HepG2 (cell line): ENCODE results near the gene ACP7. TPM values are rescaled to one million over a fixed set of nuclear protein-coding genes. Genes with fewer than 3 reads are reported as not detected.

Source experiments
- ATAC-seq: fragments of 200-7000 bp; cut with Tn5 transposase; 3 replicates; pipeline ENCODE4 v1.9.1; 2020; ENCODE audit warnings: mild to moderate bottlenecking, moderate library complexity
- BruUV-seq: library from RNA; stranded (reverse); fragments of 400-500 nt; replicated peaks from 2 replicates; lab custom pipeline; 2021; lab: Mats Ljungman, UMichigan
- CTCF ChIA-PET: fragments of 300-600 bp; formaldehyde crosslinking; extraction: SDS; loops from one replicate; lab custom pipeline; 2021; ENCODE audit warnings: low total read pairs, inconsistent platforms, low intra/inter-chr PET ratio; lab: Yijun Ruan, JAX
- POLR2A ChIA-PET: fragments of 350-600 bp; sonication (Branson Sonifier 250); formaldehyde crosslinking; loops from one replicate; lab custom pipeline; 2020; ENCODE audit warnings: antibody characterized with exemption, inconsistent platforms; lab: Yijun Ruan, JAX
- DNase-seq: peaks from one replicate; pipeline ENCODE4 v3.0.0-alpha.2; 2015; ENCODE audit warnings: low spot score
- FAIRE-seq: peaks from 3 replicates; lab custom pipeline; 2011; peaks lifted over from hg19 to GRCh38; lab: Jason Lieb, UNC
- H2AFZ ChIP-seq: one replicate; pipeline ENCODE4 v1.6.1; 2011; ENCODE audit warnings: low read length, inconsistent platforms
- H3K27ac ChIP-seq: fragments of 300-600 bp; 3 replicates; pipeline ENCODE4 v1.8.0; 2011; ENCODE audit warnings: mixed run types, mild to moderate bottlenecking, mixed read lengths, low read length, inconsistent platforms; ENCODE audit not compliant: insufficient read depth; ENCODE audit errors: extremely low read length
- H3K27me3 ChIP-seq, 2 experiments: fragments of 200-600 bp in 1 of 2; 2 replicates in 1 of 2; 3 replicates in 1 of 2; pipeline versions ENCODE4 v1.6.0 to v1.8.0; 2011; ENCODE audit warnings: low read length in 2 of 2, mild to moderate bottlenecking in 2 of 2, moderate library complexity in 2 of 2, inconsistent platforms in 1 of 2; ENCODE audit not compliant: insufficient read depth in 2 of 2, control insufficient read depth in 1 of 2
- H3K36me3 ChIP-seq, 2 experiments: fragments of 200-600 bp in 1 of 2; replicated peaks in 1 of 2; 2 replicates in 1 of 2; 3 replicates in 1 of 2; pipeline versions ENCODE4 v1.5.1 to v1.8.0; 2011; ENCODE audit warnings: low read length in 2 of 2, inconsistent platforms in 1 of 2; ENCODE audit not compliant: insufficient read depth in 2 of 2, control insufficient read depth in 1 of 2
- H3K4me1 ChIP-seq: 2 replicates; pipeline ENCODE4 v1.5.1; 2012; ENCODE audit warnings: low read length, inconsistent platforms; ENCODE audit not compliant: insufficient read depth
- H3K4me2 ChIP-seq: 2 replicates; pipeline ENCODE4 v1.6.0; 2011; ENCODE audit warnings: low read depth, low read length, inconsistent platforms
- H3K4me3 ChIP-seq, 3 experiments: fragments of 200-600 bp in 1 of 3; sonication (generic), shearing (Covaris generic) in 1 of 3; replicated peaks in 1 of 3; 2 replicates each; pipeline ENCODE4 v1.5.1; 2011 to 2016; ENCODE audit warnings: low read length in 3 of 3, inconsistent platforms in 2 of 3, low read depth in 2 of 3, mild to moderate bottlenecking in 2 of 3, control low read depth in 1 of 3, mixed read lengths in 1 of 3; ENCODE audit not compliant: insufficient read depth in 1 of 3
- H3K79me2 ChIP-seq: one replicate; pipeline ENCODE4 v1.6.1; 2011; ENCODE audit warnings: low read length, inconsistent platforms; ENCODE audit not compliant: insufficient read depth
- H3K9ac ChIP-seq: 2 replicates; pipeline ENCODE4 v1.6.0; 2011; ENCODE audit warnings: mild to moderate bottlenecking, low read depth, low read length, inconsistent platforms; ENCODE audit not compliant: insufficient read depth
- H3K9me3 ChIP-seq: 2 replicates; pipeline ENCODE4 v1.5.1; 2012; ENCODE audit warnings: mild to moderate bottlenecking, low read length
- H4K20me1 ChIP-seq: 2 replicates; pipeline ENCODE4 v1.6.0; 2011; ENCODE audit warnings: inconsistent platforms, mild to moderate bottlenecking, low read length, moderate library complexity; ENCODE audit not compliant: insufficient read depth
- CBX1 ChIP-seq: IDR thresholded peaks from one replicate; pipeline ENCODE4 v1.6.1; 2016; ENCODE audit warnings: antibody characterized with exemption, low read depth
- HDAC1 ChIP-seq: sonication (generic); formaldehyde crosslinking; IDR thresholded peaks from 2 replicates; pipeline ENCODE4 v1.5.1; 2020; ENCODE audit warnings: mild to moderate bottlenecking, missing genetic modification reagents
- HNRNPUL1 ChIP-seq: fragments of 200-400 bp; formaldehyde crosslinking; IDR thresholded peaks from 2 replicates; pipeline ENCODE4 v1.6.1; 2017; ENCODE audit warnings: low read depth, mild to moderate bottlenecking, low read length, moderate library complexity
- NRL ChIP-seq: sonication (generic); formaldehyde crosslinking; IDR thresholded peaks from 2 replicates; pipeline ENCODE4 v1.5.0; 2020; ENCODE audit warnings: missing genetic modification reagents, mild to moderate bottlenecking, moderate library complexity, borderline replicate concordance
- PHF20 ChIP-seq: sonication (generic); formaldehyde crosslinking; IDR thresholded peaks from 2 replicates; pipeline ENCODE4 v1.5.0; 2020; ENCODE audit warnings: mild to moderate bottlenecking, missing genetic modification reagents
- PHF21A ChIP-seq: sonication (generic); formaldehyde crosslinking; IDR thresholded peaks from 2 replicates; pipeline ENCODE4 v1.5.0; 2020; ENCODE audit warnings: mild to moderate bottlenecking, missing genetic modification reagents
- REPIN1 ChIP-seq: sonication (generic); formaldehyde crosslinking; IDR thresholded peaks from 2 replicates; pipeline ENCODE4 v1.8.0; 2022; ENCODE audit warnings: missing genetic modification reagents, low read depth, mild to moderate bottlenecking, borderline replicate concordance
- ZFY ChIP-seq: sonication (generic); formaldehyde crosslinking; IDR thresholded peaks from 2 replicates; pipeline ENCODE4 v1.4.0; 2020; ENCODE audit warnings: missing genetic modification reagents
- ZNF446 ChIP-seq: sonication (generic); formaldehyde crosslinking; IDR thresholded peaks from 2 replicates; pipeline ENCODE4 v1.5.0; 2020; ENCODE audit warnings: mild to moderate bottlenecking, missing genetic modification reagents
- ZNF768 ChIP-seq: sonication (generic); formaldehyde crosslinking; IDR thresholded peaks from 2 replicates; pipeline ENCODE4 v1.4.0; 2020; ENCODE audit warnings: missing genetic modification reagents
- ZZZ3 ChIP-seq: sonication (generic); formaldehyde crosslinking; IDR thresholded peaks from 2 replicates; pipeline ENCODE4 v1.4.0; 2020; ENCODE audit warnings: missing genetic modification reagents, mild to moderate bottlenecking, borderline replicate concordance
- WGBS: methylation state at CpG from one replicate; pipeline ENCODE4 v1.1.6; 2017; ENCODE audit warnings: low lambda C conversion rate; 5-methylcytosine and 5-hydroxymethylcytosine counted together
- in situ Hi-C: cut with HindIII; loops from 2 replicates; pipeline ENCODE4 v1.10.0; 2017; ENCODE audit warnings: low pct_unique_long_range_greater_than_20kb; ENCODE audit not compliant: extremely low pct_ligation_motif_present
- intact Hi-C: fragments of 100-400 bp; cut with micrococcal nuclease; formaldehyde crosslinking; loops from one replicate; pipeline ENCODE4 v1.10.0; 2022; ENCODE audit not compliant: unreplicated experiment
- polyA plus RNA-seq, 8 experiments: library from polyadenylated mRNA; depleted of rRNA in 3 of 8; stranded (reverse) in 7 of 8; unstranded in 1 of 8; fragments of >200 nt; fragmentation: Illumina TruSeq in 4 of 8; extraction: Trizol in 4 of 8; gene quantifications; 2 replicates each; pipeline versions ENCODE4 v1.2.1 to v1.2.3, GENCODE V29; 2011 to 2016; ENCODE audit warnings: low read depth in 4 of 8, missing spikeins in 1 of 8, mixed read lengths in 1 of 8; ENCODE audit not compliant: insufficient read depth in 1 of 8
- total RNA-seq, 5 experiments: library from RNA; depleted of rRNA; stranded (reverse); fragments of >200 nt; fragmentation: Illumina TruSeq; extraction: Trizol; gene quantifications; 2 replicates each; pipeline ENCODE4 v1.2.3, GENCODE V29; 2016; ENCODE audit warnings: low read depth in 1 of 5
- TF ChIP-seq, protein P1 (sequence below): sonication (generic); formaldehyde crosslinking; IDR thresholded peaks from 2 replicates; pipeline ENCODE4 v1.4.0; 2020; ENCODE audit warnings: missing genetic modification reagents, borderline replicate concordance
- TF ChIP-seq, protein P2 (sequence below): sonication (generic); formaldehyde crosslinking; IDR thresholded peaks from 2 replicates; pipeline ENCODE4 v1.5.0; 2020; ENCODE audit warnings: mild to moderate bottlenecking, low read depth, missing genetic modification reagents, borderline replicate concordance
- TF ChIP-seq, protein P3 (sequence below): sonication (generic); formaldehyde crosslinking; IDR thresholded peaks from 2 replicates; pipeline ENCODE4 v1.8.1; 2023; ENCODE audit warnings: mild to moderate bottlenecking, moderate library complexity, missing genetic modification reagents

ACP7 gene
- total and polyA plus RNA-seq, 2 of the 13 experiments (the other 11 are each of a cell fraction or from before 2014, with no cell fraction given): not detected

DNA sequence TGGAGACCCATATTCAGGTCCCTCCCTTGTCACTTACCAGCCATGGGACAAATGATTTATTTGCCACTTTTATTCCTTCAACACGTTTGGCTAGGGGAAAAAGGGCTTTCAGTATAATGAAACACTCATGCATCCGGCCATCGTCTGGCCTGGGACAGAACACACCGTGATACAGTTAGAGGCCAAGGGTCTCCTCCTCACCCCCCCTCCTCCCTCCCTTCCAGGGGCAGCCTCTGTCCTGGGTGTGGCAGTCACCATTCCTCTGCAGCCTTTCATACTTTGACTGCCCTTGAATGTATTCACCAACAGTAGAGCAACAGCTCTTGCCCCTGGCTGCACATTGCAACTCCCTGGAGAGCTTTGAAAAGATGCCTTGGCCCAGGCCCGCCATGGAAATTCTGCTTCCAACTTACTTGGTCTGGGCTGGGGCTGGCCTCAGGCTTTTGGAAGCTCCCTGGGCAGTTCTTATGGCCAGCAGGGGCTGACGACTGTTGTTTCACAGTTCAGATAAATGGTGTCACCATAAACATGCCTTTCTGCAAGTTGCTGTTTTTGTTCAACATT, 44.4 kb downstream of the ACP7 start:
- peaks cover 44% of the 10 kb centered on the region for H3K4me1 ChIP-seq

DNA sequence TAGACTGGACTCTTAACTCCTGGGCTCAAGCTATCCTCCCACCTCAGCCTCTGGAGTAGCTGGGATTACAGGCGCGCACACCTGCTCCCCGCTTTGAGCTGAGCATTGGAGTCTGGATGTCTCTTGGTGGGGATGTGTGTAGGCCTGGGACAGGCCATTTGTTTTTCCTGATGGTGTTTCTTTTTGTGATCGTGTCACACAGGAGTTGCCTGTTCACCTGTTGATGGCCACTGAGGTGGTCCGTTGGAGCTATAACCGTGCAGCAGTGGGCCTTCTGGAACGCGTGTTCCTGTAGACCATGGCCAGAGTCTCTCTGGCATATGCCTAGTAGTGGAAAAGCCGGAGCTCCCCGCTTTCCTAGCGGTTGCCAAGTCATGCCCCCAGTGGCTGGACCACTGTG, 44.9 kb downstream of the ACP7 start:
- DNase-seq (no peak), FAIRE-seq (no peak), ATAC-seq (no peak)
- no peak overlapping the region for H3K9ac ChIP-seq
- no TSS peak for BruUV-seq
- no peaks in the 10 kb centered on the region for H3K9me3 ChIP-seq
- 95% methylated on average over 7 of the region's 11 CpGs for WGBS
- H3K27ac ChIP-seq: no peak overlapping the region
- H3K27me3 ChIP-seq: no peaks in the 10 kb centered on the region
- ChIA-PET CTCF (no interaction called here), POLR2A (interaction anchor here (1.8 kb wide), 1 partner anchor 16 kb away, joined by 15 read pairs; no protein-coding TSS in a partner anchor)
- H2AFZ ChIP-seq: no peak overlapping the region
- peaks cover 78% of the 10 kb centered on the region for H3K79me2 ChIP-seq
- no peak overlapping the region for H3K4me3 ChIP-seq
- intact Hi-C loops (no loop called here), in situ Hi-C loops (no loop called here)
- peaks cover 39% of the 10 kb centered on the region for H3K4me1 ChIP-seq
- H3K36me3 ChIP-seq: peaks cover 2 to 5% of the 10 kb centered on the region in 2 experiments; a peak in 1 of 5 replicates
- H3K4me2 ChIP-seq: no peak overlapping the region
- peaks cover 41% of the 10 kb centered on the region for H4K20me1 ChIP-seq
- TF ChIP-seq HDAC1 (CRISPR knock-in tag) (no peak), HNRNPUL1 (no peak), PHF21A (CRISPR knock-in tag) (no peak), ZNF768 (CRISPR knock-in tag) (no peak), ZZZ3 (CRISPR knock-in tag) (no peak), REPIN1 (no peak), PHF20 (CRISPR knock-in tag) (no peak)
- TF ChIP-seq, protein P1, sequence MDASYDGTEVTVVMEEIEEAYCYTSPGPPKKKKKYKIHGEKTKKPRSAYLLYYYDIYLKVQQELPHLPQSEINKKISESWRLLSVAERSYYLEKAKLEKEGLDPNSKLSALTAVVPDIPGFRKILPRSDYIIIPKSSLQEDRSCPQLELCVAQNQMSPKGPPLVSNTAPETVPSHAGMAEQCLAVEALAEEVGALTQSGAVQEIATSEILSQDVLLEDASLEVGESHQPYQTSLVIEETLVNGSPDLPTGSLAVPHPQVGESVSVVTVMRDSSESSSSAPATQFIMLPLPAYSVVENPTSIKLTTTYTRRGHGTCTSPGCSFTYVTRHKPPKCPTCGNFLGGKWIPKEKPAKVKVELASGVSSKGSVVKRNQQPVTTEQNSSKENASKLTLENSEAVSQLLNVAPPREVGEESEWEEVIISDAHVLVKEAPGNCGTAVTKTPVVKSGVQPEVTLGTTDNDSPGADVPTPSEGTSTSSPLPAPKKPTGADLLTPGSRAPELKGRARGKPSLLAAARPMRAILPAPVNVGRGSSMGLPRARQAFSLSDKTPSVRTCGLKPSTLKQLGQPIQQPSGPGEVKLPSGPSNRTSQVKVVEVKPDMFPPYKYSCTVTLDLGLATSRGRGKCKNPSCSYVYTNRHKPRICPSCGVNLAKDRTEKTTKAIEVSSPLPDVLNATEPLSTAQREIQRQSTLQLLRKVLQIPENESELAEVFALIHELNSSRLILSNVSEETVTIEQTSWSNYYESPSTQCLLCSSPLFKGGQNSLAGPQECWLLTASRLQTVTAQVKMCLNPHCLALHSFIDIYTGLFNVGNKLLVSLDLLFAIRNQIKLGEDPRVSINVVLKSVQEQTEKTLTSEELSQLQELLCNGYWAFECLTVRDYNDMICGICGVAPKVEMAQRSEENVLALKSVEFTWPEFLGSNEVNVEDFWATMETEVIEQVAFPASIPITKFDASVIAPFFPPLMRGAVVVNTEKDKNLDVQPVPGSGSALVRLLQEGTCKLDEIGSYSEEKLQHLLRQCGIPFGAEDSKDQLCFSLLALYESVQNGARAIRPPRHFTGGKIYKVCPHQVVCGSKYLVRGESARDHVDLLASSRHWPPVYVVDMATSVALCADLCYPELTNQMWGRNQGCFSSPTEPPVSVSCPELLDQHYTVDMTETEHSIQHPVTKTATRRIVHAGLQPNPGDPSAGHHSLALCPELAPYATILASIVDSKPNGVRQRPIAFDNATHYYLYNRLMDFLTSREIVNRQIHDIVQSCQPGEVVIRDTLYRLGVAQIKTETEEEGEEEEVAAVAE: no peak

More for the DNA sequence above, 44.4 kb downstream of the ACP7 start:
- in situ Hi-C loops (no loop called here), intact Hi-C loops (no loop called here)
- 68% methylated on average over 6 of the region's 6 CpGs for WGBS
- H2AFZ ChIP-seq: no peak overlapping the region
- POLR2A ChIA-PET: interaction anchor here (1.8 kb wide), 1 partner anchor 17 kb away, joined by 15 read pairs; no protein-coding TSS in a partner anchor
- H3K36me3 ChIP-seq: peaks cover 2 to 5% of the 10 kb centered on the region in 2 experiments; a peak in 1 of 5 replicates
- TF ChIP-seq ZFY (CRISPR knock-in tag): 0 out of 2 replicates have a peak, but pooled peaks have one; percentile 6
- peak; percentile 32; the same call in 1 of the 2 replicates for TF ChIP-seq NRL
- no peak for TF ChIP-seq ZNF446 (CRISPR knock-in tag)
- TF ChIP-seq, protein P2, sequence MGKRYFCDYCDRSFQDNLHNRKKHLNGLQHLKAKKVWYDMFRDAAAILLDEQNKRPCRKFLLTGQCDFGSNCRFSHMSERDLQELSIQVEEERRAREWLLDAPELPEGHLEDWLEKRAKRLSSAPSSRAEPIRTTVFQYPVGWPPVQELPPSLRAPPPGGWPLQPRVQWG (CRISPR knock-in tag): no peak
- TF ChIP-seq, protein P3, sequence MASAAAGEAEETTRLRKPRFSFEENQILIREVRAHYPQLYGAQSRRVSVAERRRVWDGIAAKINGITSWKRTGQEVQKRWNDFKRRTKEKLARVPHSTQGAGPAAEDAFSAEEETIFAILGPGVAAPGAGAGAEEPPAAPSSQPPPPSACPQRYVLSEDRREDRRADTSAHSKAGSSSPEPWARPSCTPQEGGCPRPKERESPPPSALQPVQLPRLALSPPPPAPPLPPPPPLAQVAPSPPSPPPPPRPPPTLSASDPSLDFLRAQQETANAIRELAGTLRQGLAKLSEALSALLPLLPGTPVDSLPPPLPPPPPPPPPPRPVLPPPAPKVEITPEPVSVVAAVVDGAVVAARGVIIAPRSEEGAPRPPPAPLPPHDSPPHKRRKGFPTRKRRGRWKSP (CRISPR knock-in tag): no peak
- no peak for TF ChIP-seq CBX1
- H3K9me3 ChIP-seq: no peaks in the 10 kb centered on the region
- H3K4me2 ChIP-seq: peak overlapping the region; percentile 91; the same call in 1 of the 2 replicates
- no peak for DNase-seq
- ATAC-seq: no peak
- H4K20me1 ChIP-seq: peaks cover 40% of the 10 kb centered on the region
- FAIRE-seq: peak; percentile 28
- H3K9ac ChIP-seq: no peak overlapping the region
- CTCF ChIA-PET: no interaction called here
- no peak overlapping the region for H3K4me3 ChIP-seq
- no peaks in the 10 kb centered on the region for H3K27me3 ChIP-seq
- no TSS peak for BruUV-seq
- H3K79me2 ChIP-seq: peaks cover 72% of the 10 kb centered on the region
- H3K27ac ChIP-seq: peak overlapping the region; percentile 23
